Suprapubic skin (tissue), 3 donors: ENCODE results near the gene DNAJC7.

Source experiments
- POLR2A ChIP-seq, 2 donors: fragments of 450-650 bp; IDR thresholded peaks; one replicate each; pipeline ENCODE4 v1.6.1; 2017; ENCODE audit warnings: antibody characterized with exemption in 2 of 2, mild to moderate bottlenecking in 2 of 2, moderate library complexity in 2 of 2
- TF ChIP-seq, protein P1 (sequence below), 2 donors: fragments of 200-600 bp in 1 of 2; fragments of 450-650 bp in 1 of 2; sonication (generic) in 1 of 2; IDR thresholded peaks; one replicate each; pipeline ENCODE4 v1.5.1; 2016 to 2019; ENCODE audit warnings: antibody characterized with exemption in 2 of 2, mild to moderate bottlenecking in 1 of 2, moderate library complexity in 1 of 2

DNA sequence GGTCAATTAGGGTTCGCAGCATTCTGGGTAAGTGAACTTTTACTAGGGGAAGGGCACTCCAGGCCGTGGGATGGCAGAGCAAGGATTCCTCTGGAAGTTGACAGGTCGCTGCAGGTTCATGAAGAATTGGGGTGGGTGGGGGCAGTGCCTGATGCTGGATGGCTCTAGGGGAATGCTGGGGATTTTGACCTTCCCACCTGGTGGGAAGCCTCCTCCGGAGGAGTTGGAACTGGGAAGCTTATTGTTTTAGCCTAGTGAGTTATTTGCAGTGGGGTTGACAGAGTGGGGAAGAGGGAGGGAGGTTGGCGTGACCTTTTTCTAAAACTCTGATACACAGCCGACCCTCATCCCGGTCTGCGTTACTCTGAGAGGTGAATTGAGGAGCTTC is 33.8 kb upstream of the DNAJC7 start:
- TF ChIP-seq, protein P1, sequence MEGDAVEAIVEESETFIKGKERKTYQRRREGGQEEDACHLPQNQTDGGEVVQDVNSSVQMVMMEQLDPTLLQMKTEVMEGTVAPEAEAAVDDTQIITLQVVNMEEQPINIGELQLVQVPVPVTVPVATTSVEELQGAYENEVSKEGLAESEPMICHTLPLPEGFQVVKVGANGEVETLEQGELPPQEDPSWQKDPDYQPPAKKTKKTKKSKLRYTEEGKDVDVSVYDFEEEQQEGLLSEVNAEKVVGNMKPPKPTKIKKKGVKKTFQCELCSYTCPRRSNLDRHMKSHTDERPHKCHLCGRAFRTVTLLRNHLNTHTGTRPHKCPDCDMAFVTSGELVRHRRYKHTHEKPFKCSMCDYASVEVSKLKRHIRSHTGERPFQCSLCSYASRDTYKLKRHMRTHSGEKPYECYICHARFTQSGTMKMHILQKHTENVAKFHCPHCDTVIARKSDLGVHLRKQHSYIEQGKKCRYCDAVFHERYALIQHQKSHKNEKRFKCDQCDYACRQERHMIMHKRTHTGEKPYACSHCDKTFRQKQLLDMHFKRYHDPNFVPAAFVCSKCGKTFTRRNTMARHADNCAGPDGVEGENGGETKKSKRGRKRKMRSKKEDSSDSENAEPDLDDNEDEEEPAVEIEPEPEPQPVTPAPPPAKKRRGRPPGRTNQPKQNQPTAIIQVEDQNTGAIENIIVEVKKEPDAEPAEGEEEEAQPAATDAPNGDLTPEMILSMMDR (IDR thresholded peaks at IDR 0.05): no peak
- TF ChIP-seq POLR2A (IDR thresholded peaks at IDR 0.05): no peak
